Neural cell (in vitro differentiated cells): ENCODE data around the gene MND1. TPM values are rescaled to one million over a fixed set of nuclear protein-coding genes. Genes with fewer than 3 reads are reported as not detected.

ENCODE experiments used
- H2AFZ ChIP-seq: fragments of 200-600, 300-800 bp; sonication (generic), shearing (Covaris generic); 2 replicates; pipeline ENCODE4 v1.6.0; 2014; ENCODE audit warnings: low read depth, mild to moderate bottlenecking, antibody characterized with exemption, low read length, moderate library complexity
- H3F3A ChIP-seq: fragments of 200-600 bp; shearing (Covaris generic); 2 replicates; pipeline ENCODE4 v1.6.1; 2016; ENCODE audit warnings: mild to moderate bottlenecking, moderate library complexity, mixed read lengths, antibody characterized with exemption, low read length; ENCODE audit not compliant: insufficient read depth, poor library complexity, severe bottlenecking
- H3K27ac ChIP-seq: fragments of 200-600, 300-800 bp; sonication (generic), shearing (Covaris generic); 2 replicates; pipeline ENCODE4 v1.5.1; 2014; ENCODE audit warnings: mild to moderate bottlenecking, low read length, moderate library complexity
- H3K27me3 ChIP-seq: fragments of 300-800, 200-600 bp; sonication (generic), shearing (Covaris generic); 2 replicates; pipeline ENCODE4 v1.6.0; 2014; ENCODE audit warnings: mild to moderate bottlenecking, low read depth, low read length, moderate library complexity; ENCODE audit not compliant: insufficient read depth
- H3K36me3 ChIP-seq: fragments of 300-800, 200-600 bp; sonication (generic), shearing (Covaris generic); 2 replicates; pipeline ENCODE4 v1.5.1; 2014; ENCODE audit warnings: mild to moderate bottlenecking, antibody characterized with exemption, low read length, moderate library complexity; ENCODE audit not compliant: insufficient read depth
- H3K4me2 ChIP-seq: fragments of 300-800, 200-600 bp; sonication (generic), shearing (Covaris generic); 2 replicates; pipeline ENCODE4 v1.6.0; 2014; ENCODE audit warnings: mild to moderate bottlenecking, low read length
- H3K4me3 ChIP-seq: fragments of 300-800, 200-600 bp; sonication (generic), shearing (Covaris generic); 2 replicates; pipeline ENCODE4 v1.5.1; 2014; ENCODE audit warnings: mild to moderate bottlenecking, low read length, moderate library complexity
- H3K79me2 ChIP-seq: fragments of 200-600 bp; shearing (Covaris generic); replicated peaks from 2 replicates; pipeline ENCODE4 v1.6.0; 2014; ENCODE audit warnings: mild to moderate bottlenecking, low read length, moderate library complexity; ENCODE audit not compliant: insufficient read depth
- H3K9ac ChIP-seq: fragments of 300-800, 200-600 bp; sonication (generic), shearing (Covaris generic); 2 replicates; pipeline ENCODE4 v1.6.1; 2016; ENCODE audit warnings: mild to moderate bottlenecking, low read length, mixed read lengths
- H3K9me2 ChIP-seq: fragments of 200-600 bp; shearing (Covaris generic); 2 replicates; pipeline ENCODE4 v1.6.1; 2016; ENCODE audit warnings: mild to moderate bottlenecking, low read length, mixed read lengths; ENCODE audit not compliant: insufficient read depth
- H3K9me3 ChIP-seq: fragments of 200-600, 300-800 bp; sonication (generic), shearing (Covaris generic); 2 replicates; pipeline ENCODE4 v1.6.1; 2016; ENCODE audit warnings: mild to moderate bottlenecking, mixed run types, low read length, moderate library complexity, mixed read lengths
- H4K20me1 ChIP-seq: fragments of 200-600 bp; shearing (Covaris generic); 2 replicates; pipeline ENCODE4 v1.6.1; 2016; ENCODE audit warnings: mild to moderate bottlenecking, mixed run types; ENCODE audit not compliant: insufficient read depth
- CTCF ChIP-seq: fragments of 450-650 bp; IDR thresholded peaks from 2 replicates; pipeline ENCODE4 v1.5.1; 2014; ENCODE audit warnings: antibody characterized with exemption, mild to moderate bottlenecking, moderate library complexity; ENCODE audit not compliant: poor library complexity, severe bottlenecking
- EP300 ChIP-seq: fragments of 450-650 bp; conservative IDR thresholded peaks from 2 replicates; pipeline ENCODE4 v1.6.1; 2014; ENCODE audit warnings: antibody characterized with exemption, mild to moderate bottlenecking, moderate library complexity; ENCODE audit not compliant: poor library complexity, severe bottlenecking
- EZH2 ChIP-seq: fragments of 200-600, 300-800 bp; shearing (Covaris generic), sonication (generic); IDR thresholded peaks from 2 replicates; pipeline ENCODE4 v1.6.1; 2014; ENCODE audit warnings: antibody characterized with exemption, low read length, borderline replicate concordance, mild to moderate bottlenecking; ENCODE audit not compliant: insufficient read depth, poor library complexity, severe bottlenecking
- MXI1 ChIP-seq: fragments of 450-650 bp; conservative IDR thresholded peaks from 2 replicates; pipeline ENCODE4 v1.6.1; 2014; ENCODE audit warnings: antibody characterized with exemption, mild to moderate bottlenecking; ENCODE audit not compliant: poor library complexity, severe bottlenecking
- POLR2AphosphoS5 ChIP-seq: IDR thresholded peaks from 2 replicates; pipeline ENCODE4 v1.6.1; 2012
- RAD21 ChIP-seq: fragments of 450-650 bp; conservative IDR thresholded peaks from 2 replicates; pipeline ENCODE4 v1.6.1; 2014; ENCODE audit warnings: antibody characterized with exemption, mild to moderate bottlenecking, moderate library complexity
- REST ChIP-seq: IDR thresholded peaks from 2 replicates; pipeline ENCODE4 v1.6.1; 2012; ENCODE audit warnings: borderline replicate concordance
- SMC3 ChIP-seq: fragments of 450-650 bp; conservative IDR thresholded peaks from 2 replicates; pipeline ENCODE4 v1.6.1; 2014; ENCODE audit warnings: antibody characterized with exemption, mild to moderate bottlenecking, moderate library complexity; ENCODE audit not compliant: poor library complexity
- TAF1 ChIP-seq: IDR thresholded peaks from 2 replicates; pipeline ENCODE4 v1.6.1; 2012; ENCODE audit warnings: low read depth
- polyA plus RNA-seq: library from polyadenylated mRNA; depleted of rRNA; stranded (reverse); fragments of >200 nt; gene quantifications from 2 replicates; pipeline ENCODE4 v1.2.3, GENCODE V29; 2014

MND1 gene
- polyA plus RNA-seq, 1 donor from 2014 or later = 5.6 TPM

- H3F3A ChIP-seq = no peaks in the 10 kb centered on the region
- no peak overlapping the region for H3K4me3 ChIP-seq
- no peak overlapping the region for H3K27ac ChIP-seq
- no peak overlapping the region for H3K4me2 ChIP-seq
- no peaks in the 10 kb centered on the region for H3K27me3 ChIP-seq
- no peak overlapping the region for H3K9ac ChIP-seq
- H4K20me1 ChIP-seq = no peaks in the 10 kb centered on the region
- H3K9me2 ChIP-seq = no peaks in the 10 kb centered on the region
- H3K79me2 ChIP-seq = no peaks in the 10 kb centered on the region
- no peaks in the 10 kb centered on the region for H3K36me3 ChIP-seq
- TF ChIP-seq REST (no peak), SMC3 (no peak), POLR2AphosphoS5 (no peak), MXI1 (no peak), EZH2 (no peak), CTCF (no peak), EP300 (no peak), RAD21 (no peak), TAF1 (no peak)
- no peaks in the 10 kb centered on the region for H3K9me3 ChIP-seq
- no peak overlapping the region for H2AFZ ChIP-seq
These were observed 22.6 kb downstream of the MND1 start for GRCh38 chr4:153367092-153367491.

GRCh38 chr4:153369021-153369420, 24.5 kb downstream of the MND1 start:
- Histone ChIP-seq H3K36me3 (no peaks in the 10 kb centered on the region), H3K9ac (no peak overlapping the region), H3K27me3 (no peaks in the 10 kb centered on the region), H3K79me2 (no peaks in the 10 kb centered on the region), H3K9me2 (no peaks in the 10 kb centered on the region), H3K27ac (no peak overlapping the region), H3K9me3 (no peaks in the 10 kb centered on the region), H3K4me2 (no peak overlapping the region), H3F3A (no peaks in the 10 kb centered on the region), H2AFZ (no peak overlapping the region), H3K4me3 (no peak overlapping the region), H4K20me1 (no peaks in the 10 kb centered on the region)
- no peak for TF ChIP-seq RAD21
- no peak for TF ChIP-seq MXI1
- no peak for TF ChIP-seq CTCF
- TF ChIP-seq SMC3 = no peak
- no peak for TF ChIP-seq POLR2AphosphoS5
- TF ChIP-seq EP300 = no peak
- TF ChIP-seq EZH2 = no peak
- no peak for TF ChIP-seq REST
- TF ChIP-seq TAF1 = no peak
